Stimulated activated CD8-positive, alpha-beta memory T cell treated with anti-CD3 and anti-CD28 coated beads, Interleukin-12 subunit alpha, Interleukin-12 subunit beta, amount 100 ng/mL, for 24 hours (primary cell): ENCODE measurements around the gene FAM228B.
"Not testable (repeated sequence)": the region's sequence is repeated elsewhere in the genome, so short reads cannot be mapped to it uniquely, and the experiment has no call there.

Experiments used
- DNase-seq: peaks from one replicate; pipeline ENCODE4 v3.0.0-alpha.2; 2020; ENCODE audit errors: extremely low read depth

FAM228B gene

GRCh38 chr2:24102677-24103076 lies 20.6 kb upstream of the FAM228B start:
- DNase-seq, result no peak

- no peak for DNase-seq
Observed at GRCh38 chr2:24104110-24104650, 19.1 kb upstream of the FAM228B start.

GRCh38 chr2:24104906-24105305 lies 18.4 kb upstream of the FAM228B start:
- no peak for DNase-seq

- no peak for DNase-seq
Observed at GRCh38 chr2:24105816-24106215, 17.5 kb upstream of the FAM228B start.

GRCh38 chr2:24106786-24107185 lies 16.5 kb upstream of the FAM228B start:
- DNase-seq, result no peak

GRCh38 chr2:24107336-24107735 lies 15.9 kb upstream of the FAM228B start:
- DNase-seq, result no peak

GRCh38 chr2:24109431-24109830 lies 13.8 kb upstream of the FAM228B start:
- DNase-seq, result not testable (repeated sequence)

- no peak for DNase-seq
Observed at GRCh38 chr2:24110660-24111303, 12.5 kb upstream of the FAM228B start.

- DNase-seq, result no peak
Observed at GRCh38 chr2:24111407-24111901, 11.8 kb upstream of the FAM228B start.

GRCh38 chr2:24115057-24115456 lies 8.2 kb upstream of the FAM228B start:
- DNase-seq, result no peak

GRCh38 chr2:24117902-24118301 lies 5.4 kb upstream of the FAM228B start:
- no peak for DNase-seq

- no peak for DNase-seq
Observed at GRCh38 chr2:24121066-24121465, 2.2 kb upstream of the FAM228B start.

- DNase-seq, result no peak
Observed at GRCh38 chr2:24121469-24121868, 1.8 kb upstream of the FAM228B start.

GRCh38 chr2:24122366-24123194 lies 689 bp upstream of the FAM228B start:
- DNase-seq, result no peak

- no peak for DNase-seq
Observed at GRCh38 chr2:24123922-24124580, 782 bp downstream of the FAM228B start.

GRCh38 chr2:24125956-24126355 lies 2.7 kb downstream of the FAM228B start:
- DNase-seq, result no peak

GRCh38 chr2:24132543-24132942 lies 9.3 kb downstream of the FAM228B start:
- no peak for DNase-seq

GRCh38 chr2:24140305-24140704 lies 17.0 kb downstream of the FAM228B start:
- not testable (repeated sequence) for DNase-seq

- DNase-seq, result no peak
Observed at GRCh38 chr2:24147364-24147763, 24.1 kb downstream of the FAM228B start.

GRCh38 chr2:24152413-24153197 lies 29.3 kb downstream of the FAM228B start:
- DNase-seq, result no peak

- DNase-seq, result no peak
Observed at GRCh38 chr2:24153478-24153877, 30.2 kb downstream of the FAM228B start.
